GM23338 (cell line): ENCODE measurements around the gene MAD1L1. TPM values are rescaled to one million over a fixed set of nuclear protein-coding genes. Genes with fewer than 3 reads are reported as not detected.

Experiments
- ATAC-seq: fragments of 200-7000 bp; cut with Tn5 transposase; 3 replicates; pipeline ENCODE4 v1.9.1; 2020
- DNase-seq: peaks from one replicate; pipeline ENCODE4 v3.0.0-alpha.2; 2015; ENCODE audit warnings: low spot score
- H2AFZ ChIP-seq: fragments of 200-600 bp; sonication (generic); 2 replicates; pipeline ENCODE4 v1.8.0; 2016; ENCODE audit warnings: antibody characterized with exemption, mild to moderate bottlenecking, moderate library complexity
- H3F3A ChIP-seq: fragments of 200-600 bp; sonication (generic); replicated peaks from 2 replicates; pipeline ENCODE4 v1.8.0; 2017; ENCODE audit warnings: antibody characterized with exemption, mixed run types, low read depth
- H3K27ac ChIP-seq: fragments of 200-600 bp; sonication (generic); 2 replicates; pipeline ENCODE4 v1.6.1; 2016; ENCODE audit warnings: low read depth
- H3K27me3 ChIP-seq: fragments of 200-600 bp; sonication (generic); 2 replicates; pipeline ENCODE4 v1.8.0; 2016; ENCODE audit warnings: mild to moderate bottlenecking, mixed run types, moderate library complexity; ENCODE audit not compliant: insufficient read depth
- H3K36me3 ChIP-seq: fragments of 200-600 bp; sonication (generic); 2 replicates; pipeline ENCODE4 v1.8.0; 2016; ENCODE audit warnings: mild to moderate bottlenecking; ENCODE audit not compliant: insufficient read depth
- H3K4me1 ChIP-seq: fragments of 200-600 bp; sonication (generic); 2 replicates; pipeline ENCODE4 v1.8.0; 2016; ENCODE audit warnings: mild to moderate bottlenecking, moderate library complexity; ENCODE audit not compliant: insufficient read depth
- H3K4me2 ChIP-seq: fragments of 200-600 bp; sonication (generic); 2 replicates; pipeline ENCODE4 v1.7.1; 2017; ENCODE audit warnings: mixed run types
- H3K4me3 ChIP-seq: fragments of 200-600 bp; sonication (generic); 2 replicates; pipeline ENCODE4 v1.6.1; 2016; ENCODE audit warnings: mixed run types
- H3K79me2 ChIP-seq: fragments of 200-600 bp; sonication (generic); replicated peaks from 2 replicates; pipeline ENCODE4 v1.8.0; 2017; ENCODE audit warnings: mild to moderate bottlenecking; ENCODE audit not compliant: insufficient read depth
- H3K9me2 ChIP-seq: fragments of 200-600 bp; sonication (generic); 2 replicates; pipeline ENCODE4 v1.8.0; 2017; ENCODE audit not compliant: insufficient read depth
- H4K20me1 ChIP-seq: fragments of 200-600 bp; sonication (generic); replicated peaks from 2 replicates; pipeline ENCODE4 v1.8.0; 2017; ENCODE audit warnings: mild to moderate bottlenecking; ENCODE audit not compliant: insufficient read depth
- H3K27ac Mint-ChIP-seq: 2 replicates; pipeline ENCODE4 v1.8.0; 2020; ENCODE audit warnings: inconsistent platforms, mild to moderate bottlenecking, moderate library complexity, mixed read lengths
- H3K27me3 Mint-ChIP-seq: 3 replicates; pipeline ENCODE4 v1.8.0; 2022; ENCODE audit warnings: low read depth, mild to moderate bottlenecking, moderate library complexity, mixed read lengths, inconsistent platforms; ENCODE audit not compliant: insufficient read depth, poor library complexity
- H3K36me3 Mint-ChIP-seq: 3 replicates; pipeline ENCODE4 v1.8.0; 2021; ENCODE audit warnings: low read depth, mild to moderate bottlenecking, inconsistent platforms, moderate library complexity, mixed read lengths
- H3K4me1 Mint-ChIP-seq: 3 replicates; pipeline ENCODE4 v1.8.0; 2020; ENCODE audit warnings: mild to moderate bottlenecking, inconsistent platforms, mixed read lengths
- H3K4me3 Mint-ChIP-seq: 3 replicates; pipeline ENCODE4 v1.8.0; 2021; ENCODE audit warnings: moderate library complexity, mild to moderate bottlenecking, inconsistent platforms, mixed read lengths
- H3K9me3 Mint-ChIP-seq: 3 replicates; pipeline ENCODE4 v1.8.0; 2020; ENCODE audit warnings: moderate library complexity, mild to moderate bottlenecking, inconsistent platforms, mixed read lengths
- CREB1 ChIP-seq: fragments of 250-450 bp; sonication (Bioruptor Pico); IDR thresholded peaks from 2 replicates; pipeline ENCODE4 v1.5.0; 2020; ENCODE audit warnings: low read depth, mild to moderate bottlenecking, moderate library complexity
- EZH2 ChIP-seq: fragments of 200-600 bp; sonication (generic); IDR thresholded peaks from one replicate; pipeline ENCODE4 v1.8.0; 2017; ENCODE audit warnings: antibody characterized with exemption, mild to moderate bottlenecking, low read depth; ENCODE audit not compliant: unreplicated experiment
- EZH2phosphoT487 ChIP-seq: fragments of 200-600 bp; sonication (generic); IDR thresholded peaks from one replicate; pipeline ENCODE4 v1.8.1; 2018; ENCODE audit warnings: antibody characterized with exemption; ENCODE audit not compliant: unreplicated experiment
- JUNB ChIP-seq: IDR thresholded peaks from one replicate; pipeline ENCODE4 v1.6.1; 2016; ENCODE audit warnings: antibody characterized with exemption; ENCODE audit not compliant: unreplicated experiment
- NANOG ChIP-seq: IDR thresholded peaks from 2 replicates; pipeline ENCODE4 v1.6.1; 2016; ENCODE audit warnings: antibody characterized with exemption, borderline replicate concordance
- POLR2AphosphoS5 ChIP-seq: IDR thresholded peaks from 2 replicates; pipeline ENCODE4 v1.6.1; 2016; ENCODE audit warnings: antibody characterized with exemption, low read depth
- REST ChIP-seq: IDR thresholded peaks from one replicate; pipeline ENCODE4 v1.6.1; 2018; ENCODE audit warnings: antibody characterized with exemption; ENCODE audit not compliant: unreplicated experiment
- STAT1 ChIP-seq: IDR thresholded peaks from one replicate; pipeline ENCODE4 v1.6.1; 2016; ENCODE audit warnings: antibody characterized with exemption; ENCODE audit not compliant: unreplicated experiment
- ZNF114 ChIP-seq: fragments of 250-450 bp; sonication (Bioruptor Pico); IDR thresholded peaks from 2 replicates; pipeline ENCODE4 v1.5.0; 2020; ENCODE audit warnings: mild to moderate bottlenecking, moderate library complexity
- ZNF331 ChIP-seq: fragments of 250-450 bp; sonication (Bioruptor Pico); IDR thresholded peaks from 2 replicates; pipeline ENCODE4 v1.5.0; 2020; ENCODE audit warnings: low read depth, mild to moderate bottlenecking, moderate library complexity
- ZNF462 ChIP-seq: fragments of 250-450 bp; sonication (Bioruptor Pico); IDR thresholded peaks from 2 replicates; pipeline ENCODE4 v1.5.0; 2020; ENCODE audit warnings: mild to moderate bottlenecking, moderate library complexity
- polyA plus RNA-seq: library from polyadenylated mRNA; unstranded; fragments of >200 nt; fragmentation: Nextera tagmentation; extraction: Ambion mirVana; gene quantifications from 2 replicates; pipeline ENCODE4 v1.2.1, GENCODE V29; 2016
- total RNA-seq: library from RNA; depleted of rRNA; stranded (reverse); fragments of >200 nt; shearing (Covaris generic); gene quantifications from 2 replicates; pipeline ENCODE4 v1.2.3, GENCODE V29; 2014

MAD1L1 gene
- total and polyA plus RNA-seq, 2 experiments from 2014 or later, result 40.3 to 59.3 TPM

GRCh38 chr7:2156756-2157472 lies 75.8 kb downstream of the MAD1L1 start:
- DNase-seq, result no peak
- Histone ChIP-seq H3K79me2 (peaks cover 24% of the 10 kb centered on the region), H2AFZ (no peak overlapping the region), H3K27ac (no peak overlapping the region), H3K36me3 (no peaks in the 10 kb centered on the region), H3K4me1 (peaks cover 12% of the 10 kb centered on the region; the same call in 1 of the 2 replicates), H4K20me1 (peaks cover 8% of the 10 kb centered on the region; the same call in 1 of the 2 replicates), H3K4me2 (no peak overlapping the region), H3F3A (no peaks in the 10 kb centered on the region), H3K27me3 (no peaks in the 10 kb centered on the region), H3K9me2 (no peaks in the 10 kb centered on the region), H3K4me3 (no peak overlapping the region)
- Mint-ChIP-seq H3K27me3 (peaks cover 10% of the 10 kb centered on the region), H3K9me3 (no peaks in the 10 kb centered on the region), H3K27ac (no peak overlapping the region; the same call in 1 of the 2 replicates), H3K4me1 (peaks cover 20% of the 10 kb centered on the region), H3K4me3 (no peak overlapping the region), H3K36me3 (peaks cover 4% of the 10 kb centered on the region)
- ATAC-seq, result no peak
- TF ChIP-seq EZH2 (no peak), ZNF114 (no peak), EZH2phosphoT487 (no peak), JUNB (no peak), NANOG (no peak), CREB1 (CRISPR knock-in tag) (no peak), ZNF331 (CRISPR knock-in tag) (no peak), POLR2AphosphoS5 (no peak)

GRCh38 chr7:2154831-2155230 lies 77.9 kb downstream of the MAD1L1 start:
- no peak overlapping the region for H3K4me3 Mint-ChIP-seq
- TF ChIP-seq ZNF331 (CRISPR knock-in tag), result no peak
- TF ChIP-seq STAT1, result no peak
- no peak for TF ChIP-seq EZH2
- TF ChIP-seq POLR2AphosphoS5, result no peak
- no peak for TF ChIP-seq EZH2phosphoT487
- no peak for TF ChIP-seq NANOG
- TF ChIP-seq ZNF114, result no peak
- no peak for TF ChIP-seq REST
- no peak for TF ChIP-seq JUNB
- TF ChIP-seq ZNF462 (CRISPR knock-in tag), result no peak

More at GRCh38 chr7:2154831-2155230, 77.9 kb downstream of the MAD1L1 start:
- peaks cover 25% of the 10 kb centered on the region for H3K79me2 ChIP-seq
- Mint-ChIP-seq H3K36me3 (no peaks in the 10 kb centered on the region; the same call in 2 of the 3 replicates), H3K27ac (no peak overlapping the region), H3K9me3 (no peaks in the 10 kb centered on the region), H3K4me1 (peaks cover 30% of the 10 kb centered on the region), H3K27me3 (peaks cover 12% of the 10 kb centered on the region)
- peaks cover 6% of the 10 kb centered on the region; the same call in 1 of the 2 replicates for H3K4me1 ChIP-seq
- H3K27ac ChIP-seq, result no peak overlapping the region
- H3K4me3 ChIP-seq, result no peak overlapping the region
- H3K27me3 ChIP-seq, result no peaks in the 10 kb centered on the region
- no peaks in the 10 kb centered on the region for H3K36me3 ChIP-seq
- DNase-seq (no peak), ATAC-seq (no peak)
- H2AFZ ChIP-seq, result no peak overlapping the region
- peaks cover 5% of the 10 kb centered on the region; the same call in 1 of the 2 replicates for H4K20me1 ChIP-seq
- no peaks in the 10 kb centered on the region for H3K9me2 ChIP-seq
- no peak overlapping the region for H3K4me2 ChIP-seq
- H3F3A ChIP-seq, result no peaks in the 10 kb centered on the region
